Activated CD8-positive, alpha-beta memory T cell treated with anti-CD3 and anti-CD28 coated beads, Interleukin-2, amount 10 ng/mL, durations not matched to agents 7 days and 5 days (primary cell): ENCODE data around the gene LRRC57. TPM values are rescaled to one million over a fixed set of nuclear protein-coding genes. Genes with fewer than 3 reads are reported as not detected.

Experiments
- ATAC-seq: fragments of 150-1000 bp; cut with Tn5 transposase; one replicate; pipeline ENCODE4 v1.10.0; 2021; ENCODE audit warnings: moderate library complexity
- CTCF ChIA-PET: fragments of 350-600 bp; sonication (Branson Sonifier 250); formaldehyde crosslinking; loops from one replicate; lab custom pipeline; 2021; ENCODE audit warnings: antibody characterized with exemption; lab: Charles Lee
- DNase-seq: peaks from one replicate; pipeline ENCODE4 v3.0.0-alpha.2; 2020
- H3K27ac Mint-ChIP-seq: one replicate; pipeline ENCODE4 v1.8.0; 2021; ENCODE audit warnings: mild to moderate bottlenecking, mixed read lengths
- H3K27me3 Mint-ChIP-seq: one replicate; pipeline ENCODE4 v1.8.0; 2021; ENCODE audit warnings: mixed read lengths
- H3K36me3 Mint-ChIP-seq: one replicate; pipeline ENCODE4 v1.8.0; 2021; ENCODE audit warnings: mild to moderate bottlenecking, mixed read lengths
- H3K4me1 Mint-ChIP-seq: one replicate; pipeline ENCODE4 v1.8.0; 2021; ENCODE audit warnings: mixed read lengths
- H3K4me3 Mint-ChIP-seq: one replicate; pipeline ENCODE4 v1.8.0; 2021; ENCODE audit warnings: mild to moderate bottlenecking, moderate library complexity, mixed read lengths
- H3K9me3 Mint-ChIP-seq: one replicate; pipeline ENCODE4 v1.8.0; 2022; ENCODE audit warnings: low read depth, mixed read lengths
- total RNA-seq, 2 experiments: library from RNA; stranded (reverse); gene quantifications; one replicate each; pipeline ENCODE4 v1.2.3, GENCODE V29; 2021

Gene LRRC57
- total RNA-seq, 2 experiments from 2014 or later = 22.9 to 25.2 TPM

- ATAC-seq (no peak), DNase-seq (no peak)
- Mint-ChIP-seq H3K4me3 (no peak overlapping the region), H3K36me3 (peaks cover 38% of the 10 kb centered on the region), H3K27ac (no peak overlapping the region), H3K27me3 (no peaks in the 10 kb centered on the region), H3K4me1 (peaks cover 6% of the 10 kb centered on the region), H3K9me3 (no peaks in the 10 kb centered on the region)
- CTCF ChIA-PET = no interaction called here
These were observed 15.3 kb downstream of the LRRC57 start for GRCh38 chr15:42533246-42533645.

DNA sequence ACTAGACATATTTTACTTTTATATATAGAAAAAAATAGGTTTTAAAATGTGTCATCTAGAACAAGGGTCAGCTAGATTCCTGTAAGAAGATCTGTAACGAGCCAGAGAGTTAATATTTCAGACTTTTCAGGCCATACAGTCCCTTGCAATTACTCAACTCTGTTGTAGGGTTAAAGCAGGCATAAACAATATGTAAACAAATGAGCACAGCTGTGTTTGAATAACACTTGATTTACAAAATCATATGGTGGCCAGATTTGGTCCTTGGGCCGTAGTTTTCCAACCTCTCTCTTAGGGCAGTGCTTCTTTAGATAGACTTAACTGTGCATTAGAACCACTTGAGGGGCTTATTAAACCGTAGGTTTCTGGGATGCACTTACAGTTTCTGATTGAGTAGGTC is 19.6 kb downstream of the LRRC57 start:
- H3K4me3 Mint-ChIP-seq = no peak overlapping the region
- H3K36me3 Mint-ChIP-seq = peaks cover 19% of the 10 kb centered on the region
- peaks cover 6% of the 10 kb centered on the region for H3K4me1 Mint-ChIP-seq
- no peak overlapping the region for H3K27ac Mint-ChIP-seq
- no peaks in the 10 kb centered on the region for H3K27me3 Mint-ChIP-seq
- DNase-seq (no peak), ATAC-seq (no peak)
- no peaks in the 10 kb centered on the region for H3K9me3 Mint-ChIP-seq
- CTCF ChIA-PET = no interaction called here

DNA sequence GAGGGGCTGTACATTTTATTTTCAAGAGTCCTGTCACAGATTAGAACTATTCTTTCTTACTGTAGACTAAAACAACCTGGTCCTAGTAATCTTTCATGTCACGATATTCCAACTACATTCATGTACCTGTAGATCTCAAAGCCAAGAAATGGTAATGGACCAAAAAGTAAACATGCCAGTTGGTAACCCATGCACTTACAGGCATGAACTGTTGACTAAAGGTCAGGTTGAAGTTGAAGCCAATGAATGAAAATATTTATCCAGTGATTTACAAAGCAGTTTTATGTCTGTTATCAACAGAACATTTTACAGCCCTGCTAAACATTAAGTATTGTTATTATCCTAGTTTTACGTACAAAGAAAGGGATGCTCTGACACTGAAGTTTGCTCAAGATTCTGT is 25.3 kb downstream of the LRRC57 start:
- ATAC-seq (no peak), DNase-seq (no peak)
- peaks cover 2% of the 10 kb centered on the region for H3K4me1 Mint-ChIP-seq
- H3K27ac Mint-ChIP-seq = no peak overlapping the region
- no peak overlapping the region for H3K4me3 Mint-ChIP-seq
- H3K27me3 Mint-ChIP-seq = no peaks in the 10 kb centered on the region
- CTCF ChIA-PET = no interaction called here
- H3K9me3 Mint-ChIP-seq = no peaks in the 10 kb centered on the region
- peaks cover 14% of the 10 kb centered on the region for H3K36me3 Mint-ChIP-seq

GRCh38 chr15:42511007-42511391 is 37.6 kb downstream of the LRRC57 start:
- DNase-seq (no peak), ATAC-seq (no peak)
- H3K9me3 Mint-ChIP-seq = no peaks in the 10 kb centered on the region
- no peaks in the 10 kb centered on the region for H3K27me3 Mint-ChIP-seq
- CTCF ChIA-PET = interaction anchor here (1.3 kb wide), 1 partner anchor 139 kb away, joined by 3 read pairs; no protein-coding TSS in a partner anchor
- no peak overlapping the region for H3K27ac Mint-ChIP-seq
- H3K4me3 Mint-ChIP-seq = no peak overlapping the region
- H3K36me3 Mint-ChIP-seq = peaks cover 17% of the 10 kb centered on the region
- no peaks in the 10 kb centered on the region for H3K4me1 Mint-ChIP-seq

GRCh38 chr15:42510258-42511006 is 38.2 kb downstream of the LRRC57 start:
- Mint-ChIP-seq H3K9me3 (no peaks in the 10 kb centered on the region), H3K36me3 (peaks cover 13% of the 10 kb centered on the region), H3K27ac (no peak overlapping the region), H3K27me3 (no peaks in the 10 kb centered on the region), H3K4me1 (no peaks in the 10 kb centered on the region), H3K4me3 (no peak overlapping the region)
- CTCF ChIA-PET = interaction anchor here (1.3 kb wide), 1 partner anchor 139 kb away, joined by 3 read pairs; no protein-coding TSS in a partner anchor
- DNase-seq (no peak), ATAC-seq (no peak)

GRCh38 chr15:42508263-42508690 is 40.3 kb downstream of the LRRC57 start:
- ATAC-seq (no peak), DNase-seq (no peak)
- Mint-ChIP-seq H3K36me3 (peaks cover 5% of the 10 kb centered on the region), H3K27me3 (no peaks in the 10 kb centered on the region), H3K9me3 (no peaks in the 10 kb centered on the region), H3K4me3 (no peak overlapping the region), H3K4me1 (no peaks in the 10 kb centered on the region), H3K27ac (no peak overlapping the region)
- CTCF ChIA-PET = no interaction called here

DNA sequence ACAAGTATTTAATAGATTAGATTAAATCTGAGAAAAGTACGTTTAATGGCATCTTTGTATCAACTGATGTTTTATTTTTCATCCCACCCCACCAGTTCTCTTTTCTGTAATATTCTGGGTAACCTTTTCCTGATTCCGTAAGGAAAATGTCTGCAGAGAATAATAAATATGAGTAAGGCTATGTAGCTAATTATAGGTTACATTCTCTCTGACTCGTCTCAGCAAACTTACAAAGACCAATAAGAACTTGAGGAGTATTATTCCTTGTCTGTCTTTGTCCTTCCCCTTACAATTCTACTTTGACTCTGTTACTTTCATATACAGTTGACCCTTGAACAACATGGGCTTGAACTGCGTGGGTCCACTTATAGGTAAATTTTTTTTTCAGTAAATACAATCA is 41.1 kb downstream of the LRRC57 start:
- CTCF ChIA-PET = no interaction called here
- no peak for DNase-seq
- Mint-ChIP-seq H3K4me3 (no peak overlapping the region), H3K4me1 (no peaks in the 10 kb centered on the region), H3K27me3 (no peaks in the 10 kb centered on the region), H3K9me3 (no peaks in the 10 kb centered on the region), H3K27ac (no peak overlapping the region), H3K36me3 (peaks cover 2% of the 10 kb centered on the region)
- no peak for ATAC-seq

GRCh38 chr15:42504631-42505030 is 44.0 kb downstream of the LRRC57 start:
- Mint-ChIP-seq H3K27ac (no peak overlapping the region), H3K4me1 (peaks cover 2% of the 10 kb centered on the region)

DNA sequence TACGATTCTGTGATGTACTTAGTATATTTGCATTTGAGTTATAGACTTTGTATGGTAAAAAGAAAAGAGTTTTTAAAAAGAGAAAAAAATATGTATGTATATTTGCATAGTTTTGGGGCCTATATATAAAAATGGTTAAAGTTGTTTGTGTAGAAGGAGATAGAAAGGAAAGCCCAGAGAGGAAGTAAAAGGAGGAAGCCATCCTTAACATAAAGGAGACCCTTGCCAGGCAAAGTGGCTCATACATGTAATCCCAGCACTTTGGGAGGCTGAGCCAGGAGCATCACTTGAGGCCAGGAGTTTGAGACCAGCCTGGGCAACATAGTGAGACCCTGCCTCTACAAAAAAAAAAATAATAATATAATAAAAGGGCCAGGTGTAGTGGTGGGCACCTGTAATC is 44.8 kb downstream of the LRRC57 start:
- H3K27me3 Mint-ChIP-seq = no peaks in the 10 kb centered on the region
- CTCF ChIA-PET = no interaction called here

More at GRCh38 chr15:42504631-42505030, 44.0 kb downstream of the LRRC57 start:
- Mint-ChIP-seq H3K9me3 (no peaks in the 10 kb centered on the region), H3K27me3 (no peaks in the 10 kb centered on the region), H3K4me3 (no peak overlapping the region), H3K36me3 (peaks cover 2% of the 10 kb centered on the region)
- CTCF ChIA-PET = interaction anchor here (1.0 kb wide), 1 partner anchor 12 kb away, joined by 3 read pairs; no protein-coding TSS in a partner anchor
- no peak for ATAC-seq
- no peak for DNase-seq

DNA sequence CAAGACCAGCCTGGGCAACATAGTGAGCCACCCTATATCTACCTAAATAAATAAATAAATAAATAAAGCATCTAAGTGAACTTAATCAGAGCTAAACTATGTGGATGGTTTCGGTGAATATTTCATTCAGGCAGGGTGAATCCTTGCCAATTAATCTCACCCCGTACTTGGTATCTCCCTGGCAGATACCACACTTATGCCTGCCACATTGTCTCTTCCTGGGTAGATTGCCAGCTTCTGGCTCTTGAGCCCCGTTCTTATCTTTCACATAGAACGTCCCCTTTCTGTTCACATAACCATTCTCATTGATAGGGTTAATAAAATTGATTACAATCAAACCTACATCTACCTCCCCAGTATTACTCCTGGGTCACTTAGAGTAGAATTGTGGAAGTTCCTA is 46.1 kb downstream of the LRRC57 start:
- DNase-seq (no peak), ATAC-seq (no peak)
- Mint-ChIP-seq H3K27ac (no peak overlapping the region), H3K27me3 (no peaks in the 10 kb centered on the region), H3K9me3 (no peaks in the 10 kb centered on the region), H3K4me3 (no peak overlapping the region), H3K36me3 (no peaks in the 10 kb centered on the region), H3K4me1 (peaks cover 15% of the 10 kb centered on the region)
- CTCF ChIA-PET = no interaction called here

More for the DNA sequence above, 44.8 kb downstream of the LRRC57 start:
- H3K4me1 Mint-ChIP-seq = peaks cover 3% of the 10 kb centered on the region
- no peak for DNase-seq
- H3K36me3 Mint-ChIP-seq = peaks cover 2% of the 10 kb centered on the region
- ATAC-seq = no peak
- H3K4me3 Mint-ChIP-seq = no peak overlapping the region
- H3K27ac Mint-ChIP-seq = no peak overlapping the region
- no peaks in the 10 kb centered on the region for H3K9me3 Mint-ChIP-seq

DNA sequence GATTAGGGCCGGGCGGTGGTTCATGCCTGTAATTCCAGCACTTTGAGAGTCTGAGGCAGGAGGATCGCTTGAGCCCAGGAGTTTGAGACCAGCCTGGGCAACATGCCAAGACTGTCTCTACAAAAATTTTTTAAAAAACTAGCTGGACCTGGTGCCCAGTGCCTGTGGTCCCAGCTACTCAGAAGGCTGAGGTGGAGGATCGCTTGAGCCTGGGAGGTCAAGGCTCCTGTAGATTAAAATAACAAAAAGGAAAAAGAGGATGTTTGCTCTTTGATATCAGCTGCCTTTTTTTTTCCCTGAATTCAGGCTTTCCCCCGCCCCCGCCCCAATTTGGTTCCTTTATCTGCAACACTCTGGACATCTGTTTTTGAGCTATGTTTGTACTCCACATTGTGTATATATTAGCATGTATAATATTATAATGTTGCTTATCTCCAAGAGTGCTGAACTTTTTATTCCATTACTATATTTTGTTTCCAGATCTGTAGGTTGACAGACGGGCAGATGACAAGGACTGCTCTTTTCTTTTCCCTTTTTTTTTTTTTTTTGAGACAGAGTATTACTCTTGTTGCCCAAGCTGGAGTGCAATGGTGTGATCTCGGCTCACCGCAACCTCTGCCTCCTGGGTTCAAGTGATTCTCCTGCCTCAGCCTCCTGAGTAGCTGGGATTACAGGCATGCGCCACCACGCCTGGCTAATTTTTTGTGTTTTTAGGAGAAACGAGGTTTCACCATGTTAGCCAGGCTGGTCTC is 48.6 kb downstream of the LRRC57 start:
- peaks cover 2% of the 10 kb centered on the region for H3K36me3 Mint-ChIP-seq
- ATAC-seq (no peak), DNase-seq (no peak)
- H3K27ac Mint-ChIP-seq = no peak overlapping the region
- H3K9me3 Mint-ChIP-seq = no peaks in the 10 kb centered on the region
- no peak overlapping the region for H3K4me3 Mint-ChIP-seq
- peaks cover 33% of the 10 kb centered on the region for H3K4me1 Mint-ChIP-seq
- CTCF ChIA-PET = no interaction called here
- no peaks in the 10 kb centered on the region for H3K27me3 Mint-ChIP-seq

DNA sequence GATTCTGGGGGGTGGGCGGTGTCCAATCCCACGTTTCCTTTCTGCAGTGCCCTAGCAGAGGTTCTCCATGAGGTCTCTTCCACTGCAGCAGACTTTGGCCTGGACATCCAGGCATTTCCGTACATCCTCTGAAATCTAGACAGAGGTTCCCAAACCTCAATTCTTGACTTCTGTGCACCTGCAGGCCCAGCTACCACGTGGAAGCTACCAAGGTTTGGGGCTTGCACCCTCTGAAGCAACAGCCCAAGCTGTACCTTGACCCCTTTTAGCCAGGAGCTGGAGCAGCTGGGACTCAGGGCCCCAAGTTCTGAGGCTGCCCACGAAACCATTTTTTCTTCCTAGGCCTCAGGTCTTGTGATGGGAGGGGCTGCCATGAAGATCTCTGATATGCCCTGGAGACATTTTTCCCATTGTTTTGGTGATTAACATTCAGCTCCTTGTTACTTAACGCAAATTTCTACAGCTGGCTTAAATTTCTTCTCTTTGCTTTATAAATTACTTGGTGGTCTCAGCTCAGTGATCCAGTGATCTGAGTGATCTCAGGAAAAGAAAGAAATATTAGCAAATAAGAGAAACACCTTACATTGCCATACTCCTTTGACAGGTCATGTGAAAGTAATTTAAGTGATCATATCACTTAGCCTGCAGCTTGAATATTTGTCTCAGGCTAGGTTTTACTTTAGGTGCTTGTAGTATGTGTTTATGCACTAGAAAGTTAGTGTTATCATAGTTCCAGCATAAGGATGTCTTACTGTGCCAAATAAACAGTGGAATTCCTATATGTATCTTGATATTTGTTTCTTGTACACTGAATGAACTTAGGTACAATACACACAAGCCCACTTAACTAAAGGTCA is 50.2 kb downstream of the LRRC57 start:
- H3K27me3 Mint-ChIP-seq = no peaks in the 10 kb centered on the region
- no peak for DNase-seq
- ATAC-seq = no peak
- CTCF ChIA-PET = no interaction called here
- no peak overlapping the region for H3K4me3 Mint-ChIP-seq
- no peak overlapping the region for H3K27ac Mint-ChIP-seq
- no peaks in the 10 kb centered on the region for H3K9me3 Mint-ChIP-seq
- peaks cover 47% of the 10 kb centered on the region for H3K4me1 Mint-ChIP-seq
- H3K36me3 Mint-ChIP-seq = peaks cover 2% of the 10 kb centered on the region
